IMR-90 (cell line): ENCODE data around the gene CEP162. TPM values are rescaled to one million over a fixed set of nuclear protein-coding genes. Genes with fewer than 3 reads are reported as not detected.

Source experiments
- polyA plus RNA-seq, 3 experiments: library from polyadenylated mRNA; depleted of rRNA; stranded (reverse); fragments of >200 nt; gene quantifications; 2 replicates each; pipeline ENCODE4 v1.2.3, GENCODE V29; 2012; ENCODE audit warnings: low replicate concordance in 1 of 3
- total RNA-seq: library from RNA; depleted of rRNA; stranded (reverse); fragments of >200 nt; gene quantifications from 2 replicates; pipeline ENCODE4 v1.2.3, GENCODE V29; 2012; rRNA removed

The CEP162 gene
- total and polyA plus RNA-seq, 2 of the 4 experiments (the other 2 are of a cell fraction), result 1.2 to 1.6 TPM

Other genes with a start within 250 kb of the CEP162 start
- under 0.01 TPM in 1 of 2 replicates, not detected in the other for gene MRAP2, start 193.9 kb downstream of the CEP162 start, total RNA-seq
- 0.03 and 0.04 TPM in 2 replicates for gene MRAP2, start 193.9 kb downstream of the CEP162 start, polyA plus RNA-seq (2012; rRNA removed)